PFSK-1 (cell line): ENCODE measurements around the gene TNC.

Source experiments
- FOXP2 ChIP-seq: optimal IDR thresholded peaks from 2 replicates; pipeline ENCODE3; 2011; ENCODE audit warnings: borderline replicate concordance, control low read depth, inconsistent platforms; ENCODE audit not compliant: insufficient read depth; ENCODE audit errors: extremely low read length, extremely low read depth
- POLR2AphosphoS5 ChIP-seq: IDR thresholded peaks from 2 replicates; pipeline ENCODE4 v1.6.1; 2012; ENCODE audit warnings: low read depth, mild to moderate bottlenecking, control low read depth, low read length, moderate library complexity
- REST ChIP-seq, 2 experiments: IDR thresholded peaks; 2 replicates each; pipeline versions ENCODE4 v1.6.1 to v1.8.0; 2011 to 2012; ENCODE audit warnings: low read depth in 2 of 2, low read length in 2 of 2, control low read depth in 1 of 2, inconsistent platforms in 1 of 2, mild to moderate bottlenecking in 1 of 2, moderate library complexity in 1 of 2; ENCODE audit not compliant: insufficient read depth in 1 of 2
- SIN3A ChIP-seq: IDR thresholded peaks from 2 replicates; pipeline ENCODE4 v1.6.1; 2012; ENCODE audit warnings: mild to moderate bottlenecking, low read length, moderate library complexity, borderline replicate concordance; ENCODE audit not compliant: insufficient read depth
- TAF1 ChIP-seq: IDR thresholded peaks from 2 replicates; pipeline ENCODE4 v1.6.1; 2012; ENCODE audit warnings: low read length, control low read depth, borderline replicate concordance; ENCODE audit not compliant: insufficient read depth

GRCh38 chr9:115010874-115011273 lies 107.1 kb downstream of the TNC start:
- TF ChIP-seq TAF1 = no peak
- TF ChIP-seq POLR2AphosphoS5 = no peak
- no peak for TF ChIP-seq REST (IDR thresholded peaks at IDR 0.05; ENCODE audit: insufficient read depth in 1 of 2, low read depth in 2 of 2, low read length in 2 of 2)
- TF ChIP-seq FOXP2 = no peak
- TF ChIP-seq SIN3A = no peak
